ENCODE results near the gene HNRNPA3.
"Not testable (repeated sequence)": the region's sequence is repeated elsewhere in the genome, so short reads cannot be mapped to it uniquely, and the experiment has no call there.

The HNRNPA3 gene

DNA sequence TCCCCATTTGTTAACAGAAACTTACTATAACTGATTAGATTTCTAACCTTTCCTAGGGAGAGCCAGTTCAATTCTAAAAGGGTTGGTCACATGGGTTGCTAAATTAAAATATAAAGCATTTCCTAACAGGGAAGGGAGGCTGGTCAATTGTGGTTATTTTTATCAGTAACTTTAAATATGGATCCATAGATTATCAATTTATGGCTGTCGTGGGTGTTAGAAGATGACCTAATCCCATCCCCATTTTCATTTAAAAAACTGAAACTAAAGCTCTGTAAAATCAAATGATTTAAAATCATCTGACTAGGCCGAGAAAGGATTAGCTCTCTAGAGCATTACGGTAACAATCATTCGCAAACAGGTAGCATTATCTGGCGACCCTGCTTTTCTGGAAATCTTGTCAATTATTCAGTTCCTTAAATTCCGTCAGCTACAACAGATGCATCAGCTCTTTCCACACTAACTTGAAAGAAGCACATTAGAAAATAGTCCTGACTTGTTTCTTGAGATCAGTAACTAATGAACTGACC is 953 bp upstream of the HNRNPA3 start:
- Histone ChIP-seq H3K9ac (ENCODE audit: low read depth in 1 of 2, low read length in 2 of 2) (peak overlapping the region; percentile 76 to 94), H3K4me3 (ENCODE audit: low read length in 2 of 2) (peak overlapping the region; percentile 72 to 78), H3K9me3 (ENCODE audit: control insufficient read depth in 2 of 2, low read length in 2 of 2) (no peaks in the 10 kb centered on the region), H3K27me3 (ENCODE audit: control insufficient read depth in 2 of 2, insufficient read depth in 2 of 2, low read length in 2 of 2) (no peaks in the 10 kb centered on the region), H3K36me3 (ENCODE audit: control insufficient read depth in 2 of 2, insufficient read depth in 2 of 2, low read length in 2 of 2) (peaks cover 7 to 12% of the 10 kb centered on the region in 2 donors), H3K27ac (ENCODE audit: low read depth in 2 of 2, low read length in 2 of 2) (peak overlapping the region; percentile 99), H3K4me1 (ENCODE audit: control insufficient read depth in 2 of 2, insufficient read depth in 2 of 2, low read length in 2 of 2) (peaks cover 17 to 29% of the 10 kb centered on the region in 2 donors)

DNA sequence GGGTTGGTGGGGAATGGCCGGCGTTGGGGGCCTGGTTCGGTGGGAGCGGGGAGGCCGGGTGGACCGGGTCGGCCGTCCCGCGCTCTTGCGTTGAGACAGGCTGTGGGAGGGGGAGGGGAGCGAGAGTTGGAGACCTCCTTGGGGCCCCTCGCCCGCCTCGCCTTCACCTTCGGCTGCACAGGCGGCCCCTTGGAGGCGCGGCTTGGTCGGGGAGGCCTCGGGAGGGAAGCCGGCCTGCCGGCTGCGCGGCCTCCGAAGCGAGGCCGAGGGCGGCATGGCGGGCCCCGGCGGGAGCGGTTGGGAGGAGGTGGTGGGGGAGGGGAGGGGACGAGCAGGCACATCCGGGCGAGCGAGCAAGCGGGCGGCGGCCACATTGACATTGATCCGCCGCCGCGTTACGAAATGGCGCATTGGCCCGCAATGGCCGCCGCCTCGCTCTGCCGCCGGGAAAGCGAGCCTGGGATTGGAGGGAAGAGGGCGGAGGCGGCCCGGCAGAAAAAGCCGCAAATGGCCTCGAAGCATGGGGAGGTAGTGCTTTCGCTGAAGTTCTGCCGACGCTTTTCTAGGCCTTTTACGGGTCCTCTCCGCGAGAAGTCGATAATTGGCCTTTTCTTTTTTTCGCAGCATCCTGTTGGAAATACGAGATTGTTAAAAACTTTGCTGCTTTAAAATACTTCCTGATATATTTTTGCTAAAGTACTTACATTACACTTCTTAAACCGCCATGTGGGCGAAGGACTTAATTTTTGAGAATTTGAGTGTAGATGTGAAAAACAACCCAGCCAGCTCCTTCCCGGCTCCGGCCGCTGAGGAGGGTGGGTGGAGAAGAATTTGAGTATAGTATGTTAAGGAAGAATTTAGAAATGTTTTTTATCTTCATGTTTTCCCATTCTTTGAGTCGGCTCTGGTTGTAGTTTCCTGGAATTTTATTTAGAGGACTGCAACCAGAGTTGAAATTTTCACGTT is 580 bp downstream of the HNRNPA3 start:
- H3K27ac ChIP-seq (ENCODE audit: low read depth in 2 of 2, low read length in 2 of 2), result peak overlapping the region; percentile 99
- no peaks in the 10 kb centered on the region for H3K27me3 ChIP-seq (ENCODE audit: control insufficient read depth in 2 of 2, insufficient read depth in 2 of 2, low read length in 2 of 2)
- peak overlapping the region; percentile 83 to 94 for H3K4me3 ChIP-seq (ENCODE audit: low read length in 2 of 2)
- peaks cover 22 to 24% of the 10 kb centered on the region in 2 donors for H3K36me3 ChIP-seq (ENCODE audit: control insufficient read depth in 2 of 2, insufficient read depth in 2 of 2, low read length in 2 of 2)
- H3K4me1 ChIP-seq (ENCODE audit: control insufficient read depth in 2 of 2, insufficient read depth in 2 of 2, low read length in 2 of 2), result peaks cover 17 to 29% of the 10 kb centered on the region in 2 donors
- H3K9me3 ChIP-seq (ENCODE audit: control insufficient read depth in 2 of 2, low read length in 2 of 2), result no peaks in the 10 kb centered on the region
- H3K9ac ChIP-seq (ENCODE audit: low read depth in 1 of 2, low read length in 2 of 2), result peak overlapping the region; percentile 87 to 91

DNA sequence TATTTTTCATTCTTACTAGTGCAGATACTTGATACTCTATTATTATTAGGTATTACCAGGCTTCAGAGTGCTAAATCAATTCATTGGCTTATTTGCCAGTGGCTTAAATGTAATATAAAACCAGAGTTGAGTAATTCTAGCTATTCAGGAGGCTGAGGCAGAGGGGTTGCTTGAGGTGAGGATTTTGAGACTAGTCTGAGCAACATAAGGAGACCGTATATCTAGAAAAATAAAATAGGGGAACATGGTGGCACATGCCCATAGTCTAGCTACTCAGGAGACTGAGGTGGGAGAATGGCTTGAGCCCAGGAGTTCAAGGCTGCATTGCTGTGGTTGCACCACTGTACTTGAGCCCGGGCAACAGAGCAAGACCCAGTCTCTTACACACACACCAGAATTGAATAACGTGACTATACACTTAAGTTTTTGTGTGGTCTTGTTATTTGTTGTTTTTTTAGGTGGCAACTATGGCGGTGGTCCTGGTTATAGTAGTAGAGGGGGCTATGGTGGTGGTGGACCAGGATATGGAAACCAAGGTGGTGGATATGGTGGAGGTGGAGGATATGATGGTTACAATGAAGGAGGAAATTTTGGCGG is 4.8 kb downstream of the HNRNPA3 start:
- peaks cover 53 to 61% of the 10 kb centered on the region in 2 donors for H3K36me3 ChIP-seq (ENCODE audit: control insufficient read depth in 2 of 2, insufficient read depth in 2 of 2, low read length in 2 of 2)
- H3K4me3 ChIP-seq (ENCODE audit: low read length in 2 of 2), result no peak overlapping the region
- H3K27me3 ChIP-seq (ENCODE audit: control insufficient read depth in 2 of 2, insufficient read depth in 2 of 2, low read length in 2 of 2), result no peaks in the 10 kb centered on the region
- peaks cover 8 to 18% of the 10 kb centered on the region in 2 donors for H3K4me1 ChIP-seq (ENCODE audit: control insufficient read depth in 2 of 2, insufficient read depth in 2 of 2, low read length in 2 of 2)
- no peaks in the 10 kb centered on the region for H3K9me3 ChIP-seq (ENCODE audit: control insufficient read depth in 2 of 2, low read length in 2 of 2)
- H3K9ac ChIP-seq (ENCODE audit: low read depth in 1 of 2, low read length in 2 of 2), result no peak overlapping the region
- H3K27ac ChIP-seq (ENCODE audit: low read depth in 2 of 2, low read length in 2 of 2), result no peak overlapping the region

DNA sequence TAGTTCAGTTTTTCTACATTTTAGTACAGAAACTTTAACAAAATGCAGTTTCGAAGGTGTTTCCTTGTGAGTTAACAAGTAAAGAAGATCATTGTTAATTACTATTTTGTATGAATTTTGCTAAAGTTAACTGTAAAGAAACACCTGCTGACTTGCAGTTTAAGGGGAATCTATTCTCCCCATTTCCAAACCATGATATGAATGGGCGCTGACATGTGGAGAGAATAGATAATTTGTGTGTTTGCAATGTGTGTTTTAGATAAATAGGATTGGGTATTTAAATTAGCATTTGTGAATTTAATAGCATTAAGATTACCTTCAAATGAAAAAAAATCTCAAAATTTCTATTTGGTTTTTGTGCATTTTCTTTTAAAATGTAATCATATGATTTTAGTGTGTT is 7.2 kb downstream of the HNRNPA3 start:
- not testable (repeated sequence) for H3K27me3 ChIP-seq (ENCODE audit: control insufficient read depth in 2 of 2, insufficient read depth in 2 of 2, low read length in 2 of 2); H3K4me1 ChIP-seq (ENCODE audit: control insufficient read depth in 2 of 2, insufficient read depth in 2 of 2, low read length in 2 of 2); H3K9me3 ChIP-seq (ENCODE audit: control insufficient read depth in 2 of 2, low read length in 2 of 2); H3K27ac ChIP-seq (ENCODE audit: low read depth in 2 of 2, low read length in 2 of 2); H3K9ac ChIP-seq (ENCODE audit: low read depth in 1 of 2, low read length in 2 of 2); H3K4me3 ChIP-seq (ENCODE audit: low read length in 2 of 2)
- peaks cover 64 to 76% of the 10 kb centered on the region in 2 donors for H3K36me3 ChIP-seq (ENCODE audit: control insufficient read depth in 2 of 2, insufficient read depth in 2 of 2, low read length in 2 of 2)

DNA sequence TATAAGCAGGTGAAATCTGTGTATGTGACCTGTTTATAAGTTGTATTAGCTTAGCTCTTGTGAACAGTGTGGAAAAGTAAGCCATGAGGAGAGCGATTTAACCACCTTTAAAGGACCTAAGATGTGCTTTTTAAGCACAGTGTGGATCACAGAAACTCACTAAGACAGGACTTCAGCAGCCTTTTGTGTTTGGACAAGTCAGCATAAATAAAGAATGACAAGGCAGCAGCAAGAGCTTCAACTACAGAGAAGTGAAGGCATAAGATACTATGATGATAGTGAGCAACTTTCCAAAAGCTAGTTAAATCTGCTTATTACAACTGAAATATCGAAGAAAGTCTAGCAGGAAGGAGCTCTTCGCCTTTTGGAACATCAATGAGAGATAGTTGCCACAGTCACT is 8.9 kb downstream of the HNRNPA3 start:
- Histone ChIP-seq H3K4me1 (ENCODE audit: control insufficient read depth in 2 of 2, insufficient read depth in 2 of 2, low read length in 2 of 2) (no peaks in the 10 kb centered on the region), H3K36me3 (ENCODE audit: control insufficient read depth in 2 of 2, insufficient read depth in 2 of 2, low read length in 2 of 2) (peaks cover 58 to 73% of the 10 kb centered on the region in 2 donors), H3K9ac (ENCODE audit: low read depth in 1 of 2, low read length in 2 of 2) (no peak overlapping the region), H3K4me3 (ENCODE audit: low read length in 2 of 2) (no peak overlapping the region), H3K9me3 (ENCODE audit: control insufficient read depth in 2 of 2, low read length in 2 of 2) (no peaks in the 10 kb centered on the region), H3K27ac (ENCODE audit: low read depth in 2 of 2, low read length in 2 of 2) (no peak overlapping the region), H3K27me3 (ENCODE audit: control insufficient read depth in 2 of 2, insufficient read depth in 2 of 2, low read length in 2 of 2) (no peaks in the 10 kb centered on the region)

DNA sequence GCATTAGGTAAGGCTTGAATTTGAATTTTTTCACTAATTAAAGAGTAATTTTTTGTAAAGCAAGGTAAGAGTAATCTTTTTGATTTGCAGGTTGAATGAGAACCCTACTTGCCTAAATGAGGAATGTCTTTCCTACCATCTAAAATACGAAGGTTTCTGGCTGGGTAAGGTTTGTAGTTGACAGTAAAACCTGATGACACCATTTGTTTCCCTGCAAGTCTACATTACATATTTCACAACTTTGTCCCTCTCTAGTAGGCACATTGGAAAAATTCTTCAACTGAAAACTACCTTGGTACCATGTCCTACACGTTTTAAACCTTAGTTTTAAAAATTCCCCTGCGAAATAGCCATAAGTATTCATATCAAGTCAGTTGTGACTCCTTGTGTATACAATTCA is 9.4 kb downstream of the HNRNPA3 start:
- Histone ChIP-seq H3K27ac (ENCODE audit: low read depth in 2 of 2, low read length in 2 of 2) (no peak overlapping the region), H3K9ac (ENCODE audit: low read depth in 1 of 2, low read length in 2 of 2) (no peak overlapping the region), H3K4me1 (ENCODE audit: control insufficient read depth in 2 of 2, insufficient read depth in 2 of 2, low read length in 2 of 2) (no peaks in the 10 kb centered on the region), H3K4me3 (ENCODE audit: low read length in 2 of 2) (no peak overlapping the region), H3K27me3 (ENCODE audit: control insufficient read depth in 2 of 2, insufficient read depth in 2 of 2, low read length in 2 of 2) (no peaks in the 10 kb centered on the region), H3K36me3 (ENCODE audit: control insufficient read depth in 2 of 2, insufficient read depth in 2 of 2, low read length in 2 of 2) (peaks cover 54 to 69% of the 10 kb centered on the region in 2 donors), H3K9me3 (ENCODE audit: control insufficient read depth in 2 of 2, low read length in 2 of 2) (no peaks in the 10 kb centered on the region)

DNA sequence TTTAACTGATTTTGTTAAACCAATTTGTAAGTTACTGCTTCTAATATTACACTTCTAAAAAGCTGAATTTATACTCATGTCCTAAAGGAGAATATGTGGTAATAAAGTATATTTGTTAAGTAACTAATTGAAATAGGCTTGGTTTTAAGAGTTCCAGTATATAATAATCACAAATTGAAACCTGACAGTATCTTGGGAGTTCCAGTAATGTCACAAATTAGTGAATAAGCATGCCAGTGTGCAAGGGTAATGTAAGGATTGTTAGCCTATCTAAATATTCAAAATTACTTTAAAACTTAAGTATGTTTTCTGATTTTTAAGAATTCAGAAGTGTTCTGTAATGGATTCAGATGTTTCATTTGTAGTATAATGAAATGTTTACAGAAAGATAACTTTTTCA is 10.8 kb downstream of the HNRNPA3 start:
- not testable (repeated sequence) for H3K9ac ChIP-seq (ENCODE audit: low read depth in 1 of 2, low read length in 2 of 2); H3K4me1 ChIP-seq (ENCODE audit: control insufficient read depth in 2 of 2, insufficient read depth in 2 of 2, low read length in 2 of 2); H3K27me3 ChIP-seq (ENCODE audit: control insufficient read depth in 2 of 2, insufficient read depth in 2 of 2, low read length in 2 of 2); H3K4me3 ChIP-seq (ENCODE audit: low read length in 2 of 2); H3K9me3 ChIP-seq (ENCODE audit: control insufficient read depth in 2 of 2, low read length in 2 of 2); H3K27ac ChIP-seq (ENCODE audit: low read depth in 2 of 2, low read length in 2 of 2)
- H3K36me3 ChIP-seq (ENCODE audit: control insufficient read depth in 2 of 2, insufficient read depth in 2 of 2, low read length in 2 of 2), result peaks cover 40 to 59% of the 10 kb centered on the region in 2 donors

DNA sequence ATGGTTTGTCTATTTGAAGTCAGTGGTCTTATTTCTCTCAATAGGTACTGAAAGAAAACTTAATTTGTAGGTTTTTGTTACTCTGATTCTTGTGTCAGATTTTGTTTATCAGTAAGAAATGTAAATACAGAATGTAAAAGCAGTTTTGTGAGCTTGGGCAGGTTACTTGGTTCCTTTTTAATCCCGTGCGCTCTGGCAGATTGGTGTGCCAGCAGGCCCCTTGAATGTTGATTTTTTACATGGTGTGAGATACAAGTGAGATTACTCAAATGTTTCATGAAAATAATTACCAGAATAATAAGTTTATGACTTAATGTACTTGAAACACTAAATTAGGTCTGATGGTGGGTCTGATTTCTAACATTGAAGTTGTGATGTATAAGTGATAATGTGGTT is 13.4 kb downstream of the HNRNPA3 start:
- Histone ChIP-seq H3K36me3 (ENCODE audit: control insufficient read depth in 2 of 2, insufficient read depth in 2 of 2, low read length in 2 of 2) (peaks cover 38 to 61% of the 10 kb centered on the region in 2 donors), H3K9ac (ENCODE audit: low read depth in 1 of 2, low read length in 2 of 2) (no peak overlapping the region), H3K9me3 (ENCODE audit: control insufficient read depth in 2 of 2, low read length in 2 of 2) (no peaks in the 10 kb centered on the region), H3K27ac (ENCODE audit: low read depth in 2 of 2, low read length in 2 of 2) (no peak overlapping the region), H3K4me1 (ENCODE audit: control insufficient read depth in 2 of 2, insufficient read depth in 2 of 2, low read length in 2 of 2) (no peaks in the 10 kb centered on the region), H3K4me3 (ENCODE audit: low read length in 2 of 2) (no peak overlapping the region), H3K27me3 (ENCODE audit: control insufficient read depth in 2 of 2, insufficient read depth in 2 of 2, low read length in 2 of 2) (no peaks in the 10 kb centered on the region)

DNA sequence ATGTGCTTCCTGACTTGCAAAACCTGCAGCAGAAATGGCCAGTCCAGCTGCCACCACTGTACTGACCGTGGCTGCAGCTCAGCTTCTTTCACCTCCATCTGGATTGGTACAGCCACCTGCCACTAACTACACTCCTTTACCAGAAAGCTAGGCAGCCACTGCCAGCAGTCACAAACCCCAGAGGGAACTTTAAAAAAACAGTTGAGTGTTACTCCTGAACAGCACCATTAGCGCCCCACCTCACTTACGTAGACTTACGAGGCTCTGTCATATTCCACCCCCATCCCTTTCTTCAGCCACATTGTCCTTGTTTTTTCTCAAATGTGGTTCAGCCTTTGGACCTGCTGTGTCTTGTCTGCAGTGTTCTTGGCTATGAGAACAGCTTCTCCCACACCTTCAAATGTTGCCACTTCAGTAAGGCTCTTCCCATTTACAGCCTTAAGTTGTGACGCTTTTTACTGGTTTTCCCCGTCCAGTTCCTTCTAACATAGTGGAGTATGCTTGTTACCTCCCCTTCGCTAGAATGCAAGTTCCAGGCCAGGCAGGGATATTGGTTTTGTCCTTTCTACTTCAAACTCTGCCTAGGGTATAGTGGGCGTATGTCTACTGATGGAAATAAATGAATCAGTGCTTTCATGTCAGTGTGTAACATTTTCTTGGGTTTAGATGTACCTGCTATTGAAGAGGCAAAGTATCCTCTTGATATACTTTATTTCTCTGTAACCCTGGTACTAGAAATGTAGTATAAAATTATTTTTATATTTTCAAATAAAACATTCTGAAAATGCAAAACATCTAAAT is 17.0 kb downstream of the HNRNPA3 start:
- Histone ChIP-seq H3K36me3 (ENCODE audit: control insufficient read depth in 2 of 2, insufficient read depth in 2 of 2, low read length in 2 of 2) (peaks cover 45 to 64% of the 10 kb centered on the region in 2 donors), H3K9me3 (ENCODE audit: control insufficient read depth in 2 of 2, low read length in 2 of 2) (no peaks in the 10 kb centered on the region), H3K4me3 (ENCODE audit: low read length in 2 of 2) (no peak overlapping the region), H3K4me1 (ENCODE audit: control insufficient read depth in 2 of 2, insufficient read depth in 2 of 2, low read length in 2 of 2) (no peaks in the 10 kb centered on the region), H3K27me3 (ENCODE audit: control insufficient read depth in 2 of 2, insufficient read depth in 2 of 2, low read length in 2 of 2) (no peaks in the 10 kb centered on the region), H3K9ac (ENCODE audit: low read depth in 1 of 2, low read length in 2 of 2) (no peak overlapping the region), H3K27ac (ENCODE audit: low read depth in 2 of 2, low read length in 2 of 2) (no peak overlapping the region)
